HL-60 (cell line): Measurements from ENCODE around the gene ZNF2.

ENCODE experiments used
- GABPA ChIP-seq: IDR thresholded peaks from 2 replicates; pipeline ENCODE4 v1.6.1; 2012; ENCODE audit warnings: low read depth
- POLR2AphosphoS5 ChIP-seq: IDR thresholded peaks from 2 replicates; pipeline ENCODE4 v1.6.1; 2012; ENCODE audit warnings: low read depth
- TF ChIP-seq, protein P1 (sequence below): IDR thresholded peaks from one replicate; pipeline ENCODE4 v1.5.1; 2011; ENCODE audit warnings: low read length, control low read depth, inconsistent platforms; ENCODE audit not compliant: insufficient read depth

DNA sequence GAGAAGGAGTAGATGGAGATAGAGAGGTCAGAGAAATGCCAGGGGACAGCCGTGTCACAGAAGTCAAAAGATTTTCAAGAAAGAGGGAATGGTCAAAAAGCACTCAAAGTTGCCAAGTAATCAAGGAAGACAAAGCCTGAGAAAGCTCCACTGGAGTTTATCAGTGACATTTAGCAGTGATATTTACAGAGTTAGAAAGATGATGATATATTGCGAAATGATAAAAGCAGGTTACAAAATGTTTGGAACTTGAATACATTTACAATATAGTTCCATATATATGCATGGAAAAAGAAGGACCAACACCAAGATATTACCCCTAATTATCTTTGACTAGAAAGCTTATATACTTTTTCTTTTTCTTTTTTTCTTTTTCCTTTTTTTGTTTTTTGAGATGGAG, 20.4 kb downstream of the ZNF2 start:
- TF ChIP-seq, protein P1, sequence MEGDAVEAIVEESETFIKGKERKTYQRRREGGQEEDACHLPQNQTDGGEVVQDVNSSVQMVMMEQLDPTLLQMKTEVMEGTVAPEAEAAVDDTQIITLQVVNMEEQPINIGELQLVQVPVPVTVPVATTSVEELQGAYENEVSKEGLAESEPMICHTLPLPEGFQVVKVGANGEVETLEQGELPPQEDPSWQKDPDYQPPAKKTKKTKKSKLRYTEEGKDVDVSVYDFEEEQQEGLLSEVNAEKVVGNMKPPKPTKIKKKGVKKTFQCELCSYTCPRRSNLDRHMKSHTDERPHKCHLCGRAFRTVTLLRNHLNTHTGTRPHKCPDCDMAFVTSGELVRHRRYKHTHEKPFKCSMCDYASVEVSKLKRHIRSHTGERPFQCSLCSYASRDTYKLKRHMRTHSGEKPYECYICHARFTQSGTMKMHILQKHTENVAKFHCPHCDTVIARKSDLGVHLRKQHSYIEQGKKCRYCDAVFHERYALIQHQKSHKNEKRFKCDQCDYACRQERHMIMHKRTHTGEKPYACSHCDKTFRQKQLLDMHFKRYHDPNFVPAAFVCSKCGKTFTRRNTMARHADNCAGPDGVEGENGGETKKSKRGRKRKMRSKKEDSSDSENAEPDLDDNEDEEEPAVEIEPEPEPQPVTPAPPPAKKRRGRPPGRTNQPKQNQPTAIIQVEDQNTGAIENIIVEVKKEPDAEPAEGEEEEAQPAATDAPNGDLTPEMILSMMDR: no peak
- TF ChIP-seq GABPA: no peak
- TF ChIP-seq POLR2AphosphoS5: no peak
